ENCODE data around the gene TMEM143. TPM values are rescaled to one million over a fixed set of nuclear protein-coding genes. Genes with fewer than 3 reads are reported as not detected.
A peak's percentile ranks its signal among the peaks of the same experiment; 100 is the strongest.
"Not testable (repeated sequence)": the region's sequence is repeated elsewhere in the genome, so short reads cannot be mapped to it uniquely, and the experiment has no call there.

Gene TMEM143
- total RNA-seq, 1 donor from 2014 or later = 1.8 TPM

DNA sequence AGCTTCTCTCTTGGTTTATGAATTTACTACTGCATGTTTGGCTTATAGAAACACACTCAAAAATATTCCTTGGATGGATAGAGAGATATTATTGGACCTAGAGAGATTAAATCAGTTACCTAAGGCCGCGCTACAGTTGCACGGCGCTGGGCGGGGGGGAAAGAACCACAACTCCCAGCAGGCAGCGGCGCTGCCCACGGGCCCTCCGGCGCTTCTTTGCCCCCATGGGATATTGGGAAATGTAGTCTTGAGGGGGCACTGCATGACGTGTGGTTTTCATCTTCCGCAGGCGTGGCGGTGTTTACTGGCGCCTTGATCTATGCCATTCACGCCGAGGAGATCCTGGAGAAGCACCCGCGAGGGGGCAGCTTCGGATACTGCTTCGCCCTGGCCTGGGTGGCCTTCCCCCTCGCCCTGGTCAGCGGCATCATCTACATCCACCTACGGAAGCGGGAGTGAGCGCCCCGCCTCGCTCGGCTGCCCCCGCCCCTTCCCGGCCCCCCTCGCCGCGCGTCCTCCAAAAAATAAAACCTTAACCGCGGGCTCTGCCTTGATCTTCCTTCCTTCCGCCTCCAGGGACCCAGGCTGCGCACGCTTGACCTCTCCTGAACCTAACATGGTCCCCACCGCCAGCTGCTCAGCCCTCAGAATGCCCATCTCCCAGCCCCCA, 33.6 kb downstream of the TMEM143 start:
- DNase-seq (ENCODE audit: low read depth in 2 of 2) = peak; percentile 76 to 89

DNA sequence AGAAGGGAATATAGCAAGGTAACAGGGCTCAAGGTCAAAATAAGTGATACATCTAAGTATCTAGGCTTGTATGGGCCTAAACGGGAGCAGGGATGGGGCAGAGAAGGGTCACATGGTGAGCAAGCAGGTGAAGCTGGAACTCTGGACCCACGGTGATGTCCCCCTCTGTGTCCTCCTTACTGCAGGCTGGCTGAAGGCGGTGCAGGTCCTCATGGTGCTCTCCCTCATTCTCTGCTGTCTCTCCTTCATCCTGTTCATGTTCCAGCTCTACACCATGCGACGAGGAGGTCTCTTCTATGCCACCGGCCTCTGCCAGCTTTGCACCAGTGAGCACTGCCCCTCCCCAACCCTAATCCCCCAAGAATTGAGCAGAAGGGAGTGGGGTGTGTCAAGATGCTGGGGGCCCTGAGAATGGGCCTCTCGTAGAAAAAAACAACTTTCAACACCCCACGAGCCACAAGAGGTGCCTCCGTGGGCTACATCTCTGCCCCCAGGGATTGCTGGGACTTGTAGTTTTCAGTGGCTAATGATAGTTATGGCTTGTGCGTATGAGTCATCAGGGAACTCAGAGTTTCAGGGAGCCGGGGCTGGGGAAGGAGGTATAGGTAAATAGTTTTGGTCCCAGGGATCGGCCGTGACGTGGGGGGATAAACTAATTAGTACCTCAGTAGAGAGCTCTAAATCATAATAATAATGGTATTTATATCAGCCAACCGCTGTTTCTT, 34.4 kb downstream of the TMEM143 start:
- no peak for DNase-seq (ENCODE audit: low read depth in 2 of 2)

DNA sequence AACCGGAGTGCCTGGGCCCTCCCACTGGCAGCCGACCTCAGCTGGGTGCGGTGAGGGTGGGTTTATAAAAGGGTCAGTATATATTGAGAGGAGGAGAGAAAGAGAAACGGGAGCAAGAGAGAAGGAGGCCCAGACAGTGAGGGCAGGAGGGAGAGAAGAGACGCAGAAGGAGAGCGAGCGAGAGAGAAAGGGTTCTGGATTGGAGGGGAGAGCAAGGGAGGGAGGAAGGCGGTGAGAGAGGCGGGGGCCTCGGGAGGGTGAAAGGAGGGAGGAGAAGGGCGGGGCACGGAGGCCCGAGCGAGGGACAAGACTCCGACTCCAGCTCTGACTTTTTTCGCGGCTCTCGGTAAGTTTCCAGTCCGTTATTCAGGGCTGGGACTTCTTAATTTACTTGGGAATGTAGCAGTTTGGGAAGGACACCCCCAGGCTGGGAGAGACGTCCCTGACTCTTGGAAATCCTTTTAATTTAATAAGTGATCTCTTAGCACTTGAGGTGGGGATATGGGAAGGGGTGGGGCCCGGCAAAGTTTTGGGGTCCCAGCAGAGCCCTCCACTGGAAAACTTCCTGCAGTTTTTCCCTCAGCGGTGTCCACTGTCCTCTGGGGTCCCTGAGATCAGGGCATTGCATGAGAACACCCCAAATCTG, 38.4 kb downstream of the TMEM143 start, which contains the start of gene EMP3:
Gene EMP3, plus strand, starts transcription at position 288 of the 646 bp plus-strand sequence. CDS start 1,293 bp downstream, outside the sequence.
- peak in 1 of 2 donors; percentile 52 for DNase-seq (ENCODE audit: low read depth in 2 of 2)

DNA sequence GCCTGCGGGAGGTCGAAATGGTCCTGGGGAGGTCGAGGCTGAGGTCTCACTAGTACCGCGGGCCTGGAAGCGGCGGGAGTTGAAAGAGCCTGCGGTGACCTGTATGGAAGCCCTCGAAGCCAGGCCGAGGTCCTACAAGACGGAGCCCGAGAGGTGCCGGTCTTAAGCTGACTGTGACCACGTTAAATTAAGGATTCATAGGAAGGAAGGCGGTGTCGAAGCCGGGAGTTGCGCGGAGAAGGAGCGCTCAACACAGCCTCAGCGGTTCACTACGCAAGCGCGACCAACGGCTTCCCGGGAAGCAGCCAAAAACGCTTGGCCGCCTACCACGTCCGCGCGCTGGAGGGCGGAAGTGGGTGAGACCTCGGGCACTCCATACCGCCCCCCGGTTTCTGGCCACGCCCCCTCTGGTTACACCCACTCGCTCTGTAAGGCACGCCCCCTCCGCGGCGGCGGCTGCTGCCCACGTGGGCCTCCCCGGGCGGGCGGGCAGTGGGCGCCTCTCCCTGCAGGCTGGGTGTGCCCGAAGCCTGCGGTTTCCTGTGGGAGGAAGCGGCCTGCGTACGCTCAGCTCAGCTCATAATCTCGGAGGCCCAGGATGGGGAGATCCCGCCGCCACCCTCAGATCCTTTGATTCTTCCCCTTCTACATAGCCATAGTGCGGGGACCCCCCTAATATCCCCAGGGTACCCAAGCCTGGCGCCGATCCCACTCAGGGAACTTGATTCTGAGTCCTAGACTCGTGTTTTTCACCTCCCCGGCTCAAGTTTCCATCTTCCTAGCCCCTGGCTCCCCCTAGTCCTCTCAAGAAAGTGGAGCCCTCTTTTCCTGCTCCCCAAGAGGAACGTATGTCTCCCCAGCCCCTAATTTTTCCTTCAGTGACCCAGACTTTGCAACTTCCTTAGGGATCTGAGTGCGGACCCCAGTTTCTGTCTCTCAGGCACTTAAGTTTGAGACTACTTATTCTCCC, 41.8 kb downstream of the TMEM143 start:
- peak; percentile 91 to 98 for DNase-seq (ENCODE audit: low read depth in 2 of 2)

DNA sequence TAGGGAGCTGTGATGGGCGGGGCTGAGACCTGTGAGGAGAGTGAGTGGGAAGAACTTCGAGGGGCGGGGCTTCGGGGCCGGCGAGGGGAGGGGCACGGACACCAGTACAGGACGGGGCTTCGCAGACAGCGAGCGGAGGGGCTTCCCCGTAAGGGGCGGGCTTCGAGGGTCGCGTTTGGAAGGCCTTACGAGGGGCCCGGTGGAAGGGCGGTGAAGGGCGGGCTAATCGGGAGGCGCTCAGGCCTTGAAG, 42.4 kb downstream of the TMEM143 start:
- DNase-seq (ENCODE audit: low read depth in 2 of 2) = peak; percentile 67 to 95

DNA sequence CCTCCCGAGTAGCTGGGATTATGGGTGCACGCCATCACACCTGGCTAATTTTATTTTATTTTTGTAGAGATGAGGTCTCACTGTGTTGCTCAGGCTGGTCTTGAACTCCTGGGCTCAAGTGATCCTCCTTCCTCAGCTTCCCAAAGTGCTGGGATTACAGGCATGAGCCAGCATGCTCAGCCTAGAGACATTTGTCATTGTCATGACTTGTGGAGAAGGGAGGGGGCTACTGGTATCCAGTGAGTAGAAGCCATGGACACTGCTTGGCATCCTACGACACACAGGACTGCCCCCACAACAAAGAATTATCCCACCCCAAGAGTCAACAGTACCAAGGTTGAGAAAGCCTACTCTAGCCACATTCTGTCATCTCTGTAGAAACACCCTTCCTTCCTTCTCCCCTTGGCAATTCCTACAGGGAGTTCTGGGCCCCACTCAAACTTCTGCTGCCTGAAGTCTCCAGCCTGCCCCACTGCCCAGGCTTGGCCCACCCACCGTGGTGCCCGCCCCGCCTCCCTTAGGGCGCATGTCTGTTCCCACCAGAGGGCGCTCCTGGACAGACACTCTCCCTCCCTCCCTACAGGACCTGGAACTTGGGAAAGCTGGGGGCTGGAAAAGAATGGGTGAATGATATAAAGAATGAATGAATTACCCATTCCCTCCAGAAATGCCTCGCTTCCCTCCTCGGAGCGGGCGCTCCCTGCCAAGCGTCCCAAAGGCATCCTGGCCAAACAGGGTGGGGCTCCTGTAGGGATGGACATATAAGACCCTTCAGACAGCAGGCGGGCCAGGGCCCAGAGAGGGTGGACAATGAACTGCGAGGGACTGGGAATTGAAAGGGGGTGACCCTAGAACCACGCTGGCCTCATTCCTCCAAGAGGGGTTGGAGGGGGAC, 43.8 kb downstream of the TMEM143 start:
- peak; percentile 63 to 85 for DNase-seq (ENCODE audit: low read depth in 2 of 2)

DNA sequence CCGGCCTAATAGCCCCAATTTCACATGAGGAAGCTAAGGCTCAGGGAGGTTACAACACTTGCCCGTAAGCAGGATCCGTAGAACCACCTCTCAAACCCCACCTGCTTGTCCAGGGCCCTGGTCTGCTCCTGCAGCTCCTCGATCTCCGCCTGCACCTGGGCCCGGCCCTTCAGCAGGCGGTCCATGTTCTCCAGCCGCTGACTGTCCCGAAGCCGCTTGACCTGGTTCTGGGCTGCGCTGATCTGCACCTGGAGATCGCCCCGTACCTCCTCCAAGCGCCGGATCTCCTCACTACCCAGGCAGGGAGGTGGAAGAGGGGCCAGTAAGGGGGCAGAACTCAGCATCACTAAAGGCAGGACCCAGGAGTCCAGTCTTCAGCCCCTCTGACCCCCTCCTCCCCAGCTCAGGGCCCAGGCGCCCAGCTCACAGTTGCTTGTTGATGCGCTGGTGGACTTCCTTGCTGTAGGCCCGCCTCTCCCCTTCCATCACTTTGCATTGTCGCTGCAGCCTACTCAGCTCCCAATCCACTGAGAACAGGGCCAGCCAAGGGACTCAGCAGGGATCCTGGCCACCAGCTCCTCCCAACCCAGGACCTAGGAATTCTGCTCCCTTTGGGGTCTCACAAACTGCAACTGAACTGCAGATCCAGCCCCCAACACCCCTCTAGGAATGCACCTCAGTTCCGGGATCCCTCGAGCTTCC, 45.3 kb downstream of the TMEM143 start:
- no peak for DNase-seq (ENCODE audit: low read depth in 2 of 2)

DNA sequence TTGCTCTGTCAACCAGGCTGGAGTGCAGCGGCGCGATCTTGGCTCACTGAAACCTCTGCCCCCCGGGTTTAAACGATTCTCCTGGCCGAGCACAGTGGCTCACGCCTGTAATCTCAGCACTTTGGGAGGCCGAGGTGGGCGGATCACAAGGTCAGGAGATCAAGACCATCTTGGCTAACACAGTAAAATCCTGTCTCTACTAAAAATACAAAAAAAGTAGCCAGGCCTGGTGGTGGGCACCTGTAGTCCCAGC, 46.1 kb downstream of the TMEM143 start:
- DNase-seq (ENCODE audit: low read depth in 2 of 2) = not testable (repeated sequence)

DNA sequence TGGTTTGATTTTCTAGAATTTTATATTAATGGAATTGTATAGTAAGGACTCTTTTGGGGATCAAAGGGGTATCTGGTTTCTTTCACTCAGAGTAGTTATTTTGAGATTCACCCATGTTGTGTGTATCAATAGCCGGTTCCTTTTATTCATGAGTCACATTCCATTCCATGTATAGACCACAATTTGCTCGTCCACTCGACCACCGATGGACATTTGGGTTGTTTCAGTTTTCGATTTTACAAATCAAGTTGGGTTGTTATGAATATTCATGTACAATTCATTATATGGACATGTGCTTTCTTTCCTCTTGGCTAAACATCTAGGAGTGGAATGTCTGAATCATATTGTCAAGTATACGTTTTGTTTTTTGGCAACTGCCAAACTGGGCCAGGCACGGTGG, 48.0 kb downstream of the TMEM143 start:
- no peak for DNase-seq (ENCODE audit: low read depth in 2 of 2)

DNA sequence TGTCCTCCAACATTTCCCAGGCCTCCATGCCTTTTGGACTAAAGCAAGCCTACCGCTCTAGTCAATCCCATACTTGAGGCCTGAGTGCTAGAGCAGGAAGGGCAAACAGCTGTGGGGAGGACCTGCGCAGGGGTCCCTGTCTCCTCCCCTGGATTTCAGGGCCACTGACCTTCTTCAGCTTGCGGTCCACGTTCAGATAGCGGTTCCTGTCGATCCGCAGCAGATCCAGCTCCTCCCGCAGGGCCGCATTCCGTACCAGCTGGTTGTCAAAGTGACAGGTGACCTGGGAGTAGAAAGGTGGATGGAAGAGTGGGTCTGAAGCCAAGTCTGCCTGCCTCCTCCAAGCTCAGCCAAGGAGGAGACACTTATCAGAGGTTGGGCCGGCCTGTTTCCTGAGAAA, 52.4 kb downstream of the TMEM143 start:
- no peak for DNase-seq (ENCODE audit: low read depth in 2 of 2)

DNA sequence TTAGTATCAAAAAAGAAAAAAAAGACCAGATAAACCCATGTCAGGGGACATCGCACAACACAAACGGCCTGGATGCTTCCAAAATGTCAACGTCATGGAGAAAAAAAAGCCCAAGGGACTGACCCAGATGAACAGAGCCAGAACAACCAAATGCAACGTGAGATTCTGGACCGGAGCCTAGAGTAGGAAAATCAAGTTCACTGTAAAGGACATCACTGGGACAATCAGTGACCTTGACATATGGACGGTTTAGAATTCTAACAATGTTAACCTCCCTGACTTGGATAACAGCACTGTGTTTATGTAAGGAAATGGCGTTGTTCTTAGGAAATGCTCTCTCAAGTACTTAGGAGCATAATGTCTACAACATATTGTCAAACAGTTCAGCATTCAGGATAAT, 53.5 kb downstream of the TMEM143 start:
- peak; percentile 90 to 91 for DNase-seq (ENCODE audit: low read depth in 2 of 2)

DNA sequence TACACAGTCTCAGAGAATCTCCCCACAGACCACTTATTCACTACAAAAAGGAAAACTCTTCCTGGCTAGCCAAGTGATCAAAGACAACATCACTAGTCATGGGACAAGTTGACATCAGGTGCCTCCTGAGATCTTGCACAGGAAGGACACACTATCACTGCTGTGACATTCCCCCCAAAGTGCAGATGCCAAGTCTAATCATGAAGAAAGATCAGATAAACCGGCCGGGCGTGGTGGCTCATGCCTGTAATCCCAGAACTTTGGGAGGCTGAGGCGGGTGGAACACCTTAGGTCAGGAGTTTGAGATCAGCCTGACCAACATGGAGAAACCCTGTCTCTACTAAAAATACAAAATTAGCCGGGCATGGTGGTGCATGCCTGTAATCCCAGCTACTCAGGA, 54.0 kb downstream of the TMEM143 start:
- not testable (repeated sequence) for DNase-seq (ENCODE audit: low read depth in 2 of 2)

DNA sequence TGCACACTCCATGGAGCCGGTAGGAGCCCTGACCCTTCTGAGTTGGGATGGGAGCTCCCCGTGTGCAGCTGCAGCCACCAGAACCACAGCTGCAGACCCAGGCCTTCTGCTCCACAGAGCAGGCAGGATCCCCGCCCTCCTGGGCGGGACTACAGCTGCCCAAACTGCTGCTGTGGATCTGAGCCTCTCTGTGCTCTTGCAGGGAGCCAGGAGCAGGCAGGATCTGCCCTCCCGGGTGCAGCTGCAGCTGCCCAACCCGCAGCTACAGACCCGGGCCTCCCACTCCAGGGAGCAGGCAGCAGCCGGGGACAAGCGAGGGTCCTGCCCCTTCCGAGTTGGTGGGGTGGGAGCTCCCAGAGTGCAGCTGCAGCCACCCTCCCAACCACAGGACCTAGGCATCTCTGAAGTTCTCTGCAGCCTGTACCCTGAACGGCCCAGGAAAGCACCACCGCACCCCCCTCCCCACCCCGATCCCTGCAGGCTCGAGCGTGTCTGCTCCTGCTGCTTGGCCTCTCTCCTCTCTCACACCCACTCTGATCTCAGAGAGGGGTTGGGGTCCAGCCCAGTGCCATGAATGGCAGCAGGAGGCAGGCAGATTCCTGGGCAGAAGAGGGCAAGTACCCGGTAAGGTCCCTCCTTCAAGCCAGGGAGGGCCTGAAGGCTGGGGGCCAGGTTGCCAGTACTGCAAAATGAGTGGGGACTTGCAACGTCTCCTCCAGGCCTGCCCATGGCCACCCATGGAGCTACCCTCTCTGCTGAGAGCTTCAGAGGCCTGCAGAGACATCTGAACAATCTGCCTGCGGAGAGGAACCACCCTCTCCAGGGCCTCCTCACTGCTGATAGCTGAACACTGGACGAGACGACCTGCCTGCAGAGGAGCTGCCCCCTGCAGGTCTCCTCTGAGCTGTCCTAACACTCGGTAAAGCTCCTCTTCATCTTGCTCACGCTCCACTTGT, 54.8 kb downstream of the TMEM143 start:
- peak in 1 of 2 donors; percentile 44 for DNase-seq (ENCODE audit: low read depth in 2 of 2)

DNA sequence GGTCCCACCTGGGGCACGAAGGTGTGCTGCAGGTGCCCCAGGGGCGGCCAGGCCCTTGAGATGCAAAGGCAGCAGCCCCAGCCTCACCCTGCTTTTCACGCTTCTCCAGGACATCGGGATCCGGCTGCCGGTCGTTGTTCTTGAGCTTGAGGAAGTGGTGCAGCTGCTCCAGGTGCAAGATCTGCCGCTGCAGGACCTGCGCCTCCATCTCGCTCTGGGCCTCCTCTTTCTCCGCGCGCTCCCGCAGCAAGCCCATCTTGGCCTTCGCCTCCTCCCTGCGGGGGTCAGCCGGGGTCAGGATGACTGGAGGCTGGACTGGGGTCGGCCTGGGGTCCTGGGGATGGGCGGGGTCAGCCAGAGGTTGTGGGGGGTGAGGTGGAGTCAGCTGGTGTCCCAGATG, 59.9 kb downstream of the TMEM143 start:
- DNase-seq (ENCODE audit: low read depth in 2 of 2) = no peak

DNA sequence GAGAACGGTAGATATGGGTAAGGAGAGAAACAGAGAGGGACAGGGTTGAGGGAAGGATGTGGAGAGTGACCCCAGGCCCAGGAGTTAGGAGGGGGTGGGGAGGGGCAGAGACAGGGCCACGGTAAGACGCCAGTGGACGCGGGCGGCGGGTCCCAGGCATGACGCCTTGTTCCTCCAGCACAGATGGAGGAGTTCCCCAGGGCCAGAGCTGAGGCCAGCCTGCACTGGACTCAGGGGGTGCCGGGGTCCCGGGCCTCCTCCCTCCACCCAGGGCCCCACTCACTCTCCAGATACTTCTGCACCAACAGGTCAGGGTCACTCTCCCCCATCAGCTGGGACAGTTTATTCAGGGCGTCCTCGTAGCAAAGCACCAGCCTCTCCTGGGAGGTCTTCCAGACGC, 60.4 kb downstream of the TMEM143 start:
- no peak for DNase-seq (ENCODE audit: low read depth in 2 of 2)

DNA sequence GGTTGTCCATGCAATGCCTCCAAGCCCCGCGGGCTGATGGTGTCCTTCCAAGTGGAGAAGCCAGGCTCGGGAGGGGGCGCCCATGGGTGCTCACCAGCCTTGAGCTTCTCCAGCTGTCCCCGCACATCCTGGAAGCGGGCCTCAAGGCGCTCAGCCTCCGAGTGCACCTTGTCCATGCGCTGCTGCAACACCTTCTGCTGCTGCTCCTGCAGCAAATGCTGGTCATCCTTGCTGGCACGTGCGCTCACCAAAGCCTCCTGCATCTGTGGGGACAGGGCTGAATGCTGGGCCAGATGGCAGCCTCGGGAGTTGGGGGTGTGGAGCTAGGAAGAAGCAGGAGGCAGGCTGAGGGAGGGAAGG, 61.2 kb downstream of the TMEM143 start:
- DNase-seq (ENCODE audit: low read depth in 2 of 2) = no peak

DNA sequence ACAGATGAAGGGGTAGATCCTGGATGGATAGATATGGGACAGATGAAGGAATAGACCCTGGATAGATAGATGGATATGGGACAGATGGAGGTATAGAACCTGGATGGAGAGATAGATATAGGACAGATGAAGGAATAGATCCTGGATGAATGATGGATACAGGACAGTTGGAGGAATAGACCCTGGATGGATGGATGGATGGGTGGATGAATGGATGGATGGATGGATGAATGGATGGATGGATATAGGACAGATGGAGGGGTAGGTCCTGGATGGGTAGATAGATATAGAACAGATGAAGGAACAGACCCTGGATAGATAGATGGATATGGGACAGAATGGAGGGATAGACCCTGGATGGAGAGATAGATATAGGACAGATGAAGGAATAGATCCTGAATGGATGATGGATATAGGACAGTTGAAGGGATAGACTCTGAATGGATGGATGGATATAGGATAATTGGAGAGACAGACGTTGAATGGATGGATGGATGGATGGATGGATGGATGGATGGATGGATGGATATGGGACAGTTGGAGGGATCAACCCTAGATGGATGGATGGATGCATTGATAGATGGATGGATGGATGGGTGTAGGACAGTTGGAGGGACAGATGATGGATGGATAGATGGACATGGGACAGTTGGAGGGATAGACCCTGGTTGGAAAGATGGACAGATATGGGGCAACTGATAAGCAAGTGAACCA, 61.7 kb downstream of the TMEM143 start:
- no peak for DNase-seq (ENCODE audit: low read depth in 2 of 2)

DNA sequence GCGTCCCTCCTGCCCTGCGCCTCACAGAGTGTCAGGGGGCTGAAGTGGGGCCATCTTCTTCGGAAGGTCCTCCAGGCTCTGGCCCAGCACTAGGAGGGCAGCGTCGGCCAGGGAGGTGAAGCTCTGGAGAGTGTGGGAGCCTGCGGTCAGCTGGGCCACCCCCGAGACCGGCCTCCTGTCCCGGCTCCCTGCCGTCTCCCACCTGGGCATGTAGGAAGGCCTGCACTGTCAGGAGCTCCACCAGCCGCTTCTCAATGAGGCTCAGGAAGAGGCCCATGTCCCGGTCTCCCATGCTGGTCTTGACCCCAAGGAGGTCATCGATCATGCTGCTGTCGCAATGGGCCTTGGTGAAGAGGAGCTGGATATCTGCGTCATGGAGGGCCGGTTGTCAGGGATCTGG, 65.8 kb downstream of the TMEM143 start:
- DNase-seq (ENCODE audit: low read depth in 2 of 2) = no peak
